ENCODE results near the gene ADGRB3.
"Not testable (repeated sequence)": the region's sequence is repeated elsewhere in the genome, so short reads cannot be mapped to it uniquely, and the experiment has no call there.

Gene ADGRB3

DNA sequence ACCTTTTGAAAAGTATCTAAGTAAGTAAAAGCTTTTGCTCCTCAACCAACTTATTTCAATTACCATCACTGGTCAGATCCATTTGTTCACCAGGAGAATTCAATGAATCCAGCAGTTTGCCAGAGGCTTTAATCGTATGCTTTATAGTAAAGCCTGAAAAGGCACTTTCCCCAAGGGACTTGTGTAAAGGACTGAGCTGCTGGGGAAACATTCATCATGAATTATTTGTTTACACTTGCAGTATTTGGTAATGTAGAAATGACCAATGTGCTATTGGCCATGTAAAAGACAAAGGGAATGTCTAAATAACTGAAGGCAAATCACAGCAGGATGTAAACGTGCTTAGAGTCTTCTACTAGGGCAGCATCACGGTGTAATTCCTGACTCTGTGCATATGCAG lies 471.4 kb downstream of the ADGRB3 start:
- no peak for DNase-seq (ENCODE audit: low read depth in 2 of 2, low spot score in 1 of 2)

- DNase-seq (ENCODE audit: low read depth in 2 of 2, low spot score in 1 of 2), result no peak
Observed at GRCh38 chr6:69111301-69111700, 476.2 kb downstream of the ADGRB3 start.

GRCh38 chr6:69116658-69117057 lies 481.6 kb downstream of the ADGRB3 start:
- no peak for DNase-seq (ENCODE audit: low read depth in 2 of 2, low spot score in 1 of 2)

DNA sequence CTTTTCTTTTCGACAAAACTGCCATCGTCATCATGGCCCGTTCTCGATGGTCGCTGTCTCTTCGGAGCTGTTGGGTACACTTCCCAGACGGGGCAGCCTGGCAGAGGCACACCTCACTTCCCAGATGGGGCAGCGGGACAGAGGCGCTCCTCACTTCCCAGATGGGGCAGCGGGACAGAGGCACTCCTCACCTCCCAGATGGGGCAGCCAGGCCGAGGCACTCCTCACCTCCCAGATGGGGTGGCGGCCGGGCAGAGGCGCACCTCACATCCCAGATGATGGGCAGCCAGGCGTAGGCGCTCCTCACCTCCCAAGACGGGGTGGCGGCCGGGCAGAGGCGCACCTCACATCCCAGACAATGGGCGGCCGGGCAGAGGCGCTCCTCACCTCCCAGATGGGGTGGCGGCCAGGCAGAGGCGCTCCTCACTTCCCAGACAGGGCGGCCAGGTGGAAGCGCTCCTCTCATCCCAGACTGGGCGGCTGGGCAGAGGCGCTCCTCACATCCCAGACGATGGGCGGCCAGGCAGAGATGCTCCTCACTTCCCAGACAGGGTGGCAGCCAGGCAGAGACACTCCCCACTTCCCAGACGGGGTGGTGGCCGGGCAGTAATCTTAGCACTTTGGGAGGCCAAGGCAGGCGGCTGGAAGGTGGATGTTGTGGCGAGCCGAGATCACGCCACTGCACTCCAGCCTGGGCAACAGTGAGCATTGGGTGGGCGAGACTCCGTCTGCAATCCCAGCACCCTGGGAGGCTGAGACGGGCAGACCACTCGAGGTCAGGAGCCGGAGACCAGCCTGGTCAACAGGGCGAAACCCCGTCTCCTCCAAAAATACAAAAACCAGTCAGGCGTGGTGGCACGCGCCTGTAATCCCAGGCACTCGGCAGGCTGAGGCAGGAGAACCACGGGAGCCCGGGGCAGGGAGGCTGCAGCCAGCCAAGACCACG lies 486.7 kb downstream of the ADGRB3 start:
- DNase-seq (ENCODE audit: low read depth in 2 of 2, low spot score in 1 of 2), result not testable (repeated sequence)

GRCh38 chr6:69122407-69122773 lies 487.3 kb downstream of the ADGRB3 start:
- no peak for DNase-seq (ENCODE audit: low read depth in 2 of 2, low spot score in 1 of 2)

GRCh38 chr6:69128411-69128810 lies 493.3 kb downstream of the ADGRB3 start:
- no peak for DNase-seq (ENCODE audit: low read depth in 2 of 2, low spot score in 1 of 2)

GRCh38 chr6:69129046-69129445 lies 494.0 kb downstream of the ADGRB3 start:
- no peak for DNase-seq (ENCODE audit: low read depth in 2 of 2, low spot score in 1 of 2)

- no peak for DNase-seq (ENCODE audit: low read depth in 2 of 2, low spot score in 1 of 2)
Observed at GRCh38 chr6:69135927-69136326, 500.8 kb downstream of the ADGRB3 start.

DNA sequence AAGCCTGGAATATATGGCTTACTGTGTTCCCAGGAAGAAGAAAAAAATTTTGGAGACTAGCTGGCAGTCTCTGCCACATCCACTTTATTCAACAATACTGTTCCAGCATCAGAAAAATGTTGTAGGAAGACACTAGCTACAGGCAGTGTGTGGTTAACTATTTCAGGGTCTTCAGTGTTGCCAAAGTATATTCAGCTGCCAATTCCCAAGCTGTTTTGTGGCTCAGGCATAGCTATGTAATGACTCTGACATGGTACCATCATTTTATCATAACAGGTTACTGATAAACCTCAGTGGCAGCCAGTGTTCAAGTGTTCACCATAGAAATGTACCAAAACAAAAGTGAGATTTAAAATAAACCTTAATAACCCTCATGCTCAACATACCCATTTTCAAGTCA lies 503.1 kb downstream of the ADGRB3 start:
- DNase-seq (ENCODE audit: low read depth in 2 of 2, low spot score in 1 of 2), result no peak

DNA sequence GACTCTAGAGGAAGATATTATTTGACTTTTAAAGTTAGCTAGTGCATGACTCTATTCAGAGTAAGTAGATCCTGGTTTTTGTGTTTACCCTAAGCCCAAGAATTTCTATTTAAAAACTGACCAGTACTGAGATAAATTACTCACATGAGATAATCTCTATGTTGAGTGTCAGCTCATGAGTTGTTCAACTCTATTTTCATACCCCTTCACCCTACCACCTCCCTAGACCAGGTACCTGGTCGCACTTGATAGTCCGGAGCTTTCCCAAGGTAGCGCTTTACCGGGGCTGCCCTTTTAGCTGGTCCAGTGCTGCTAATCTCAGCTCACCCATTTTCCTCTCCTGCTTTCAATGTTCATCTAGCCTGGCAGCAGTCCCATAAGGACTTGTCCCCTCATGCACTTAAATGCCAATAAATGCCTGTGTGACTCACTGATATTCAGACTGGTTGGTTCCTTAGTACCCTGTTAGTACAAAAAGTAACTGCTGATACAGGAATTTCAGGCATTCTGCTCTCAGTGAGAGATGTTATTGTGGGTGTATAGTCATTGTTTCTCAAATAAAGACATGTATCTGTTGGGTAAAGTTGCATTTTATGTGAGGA lies 503.9 kb downstream of the ADGRB3 start:
- no peak for DNase-seq (ENCODE audit: low read depth in 2 of 2, low spot score in 1 of 2)

DNA sequence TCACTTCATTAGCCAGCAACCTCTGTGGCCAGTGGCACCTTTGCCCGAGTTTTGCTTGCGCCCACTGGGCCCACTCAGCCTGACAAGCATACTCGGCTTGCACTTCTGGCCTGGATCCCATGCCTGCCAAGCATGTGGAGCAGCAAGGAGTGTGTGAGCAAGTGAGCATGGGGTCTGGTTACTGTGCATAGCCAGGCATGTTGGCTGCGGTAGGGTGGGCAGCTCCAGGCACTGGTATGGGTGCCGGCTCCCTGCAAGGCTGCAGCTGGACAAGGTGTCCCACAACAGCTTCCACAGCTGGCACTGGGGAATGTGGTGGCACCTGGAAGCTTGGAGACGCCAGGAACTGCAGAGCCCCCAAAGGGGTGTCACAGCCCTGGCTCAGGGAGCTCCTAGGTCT lies 510.0 kb downstream of the ADGRB3 start:
- DNase-seq (ENCODE audit: low read depth in 2 of 2, low spot score in 1 of 2), result no peak

DNA sequence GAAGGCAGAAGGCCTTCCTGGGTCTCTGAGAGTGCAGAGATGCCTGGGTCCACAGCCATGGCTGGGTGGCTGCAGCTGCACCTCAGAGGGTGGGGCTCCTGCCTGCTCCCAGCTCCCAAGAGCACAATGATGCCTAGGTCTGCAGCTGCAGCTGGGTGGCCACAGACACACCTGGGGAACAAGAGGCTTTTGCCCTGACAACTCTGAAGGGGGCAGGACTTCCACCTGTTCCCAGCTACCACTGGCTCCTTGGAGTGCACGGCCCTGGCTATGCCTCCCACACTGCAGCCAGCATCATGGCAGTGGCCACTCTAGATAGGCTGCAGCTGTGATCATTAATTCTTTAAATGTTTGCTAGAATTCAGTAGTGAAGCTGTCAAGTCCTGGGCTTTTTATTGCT lies 511.3 kb downstream of the ADGRB3 start:
- no peak for DNase-seq (ENCODE audit: low read depth in 2 of 2, low spot score in 1 of 2)

DNA sequence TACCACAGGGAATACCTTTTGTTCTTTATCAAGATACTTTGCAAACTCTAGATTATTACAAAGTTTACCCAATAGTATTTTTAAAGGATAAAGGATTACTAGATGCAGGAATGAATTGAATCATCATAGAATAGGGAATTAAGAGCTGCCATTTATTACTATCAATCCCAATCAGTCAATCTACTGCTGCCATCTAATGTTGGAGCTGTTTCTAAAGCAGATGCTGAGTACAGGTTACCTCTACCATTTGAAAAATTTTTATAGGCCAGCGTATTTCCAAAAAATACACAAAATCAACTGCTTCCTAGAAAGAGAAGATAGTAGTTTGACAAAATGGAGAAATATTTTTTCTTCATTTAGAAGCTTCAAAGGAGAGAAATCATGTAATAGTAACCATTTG lies 520.4 kb downstream of the ADGRB3 start:
- DNase-seq (ENCODE audit: low read depth in 2 of 2, low spot score in 1 of 2), result no peak

DNA sequence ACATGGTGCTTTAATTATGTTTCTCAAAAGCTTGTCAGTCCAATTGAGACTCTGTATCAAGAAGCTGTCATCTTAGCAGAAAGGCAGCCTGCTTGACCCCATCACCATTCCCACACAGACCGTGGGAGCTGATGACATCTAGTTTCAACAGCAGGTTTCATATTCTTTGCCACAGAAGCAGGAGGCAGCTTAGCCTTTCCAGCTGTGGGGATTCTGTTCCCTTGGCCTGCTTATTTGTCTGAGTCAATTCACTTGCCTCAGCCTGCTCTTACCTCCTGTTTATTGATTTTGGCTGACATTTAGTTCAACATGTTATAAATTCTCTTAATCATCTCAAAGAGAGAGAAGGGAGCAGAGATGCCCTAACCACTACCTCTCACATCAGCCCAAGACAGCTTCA lies 527.7 kb downstream of the ADGRB3 start:
- no peak for DNase-seq (ENCODE audit: low read depth in 2 of 2, low spot score in 1 of 2)

- DNase-seq (ENCODE audit: low read depth in 2 of 2, low spot score in 1 of 2), result no peak
Observed at GRCh38 chr6:69164564-69165229, 529.6 kb downstream of the ADGRB3 start.

- DNase-seq (ENCODE audit: low read depth in 2 of 2, low spot score in 1 of 2), result no peak
Observed at GRCh38 chr6:69179681-69180080, 544.6 kb downstream of the ADGRB3 start.

DNA sequence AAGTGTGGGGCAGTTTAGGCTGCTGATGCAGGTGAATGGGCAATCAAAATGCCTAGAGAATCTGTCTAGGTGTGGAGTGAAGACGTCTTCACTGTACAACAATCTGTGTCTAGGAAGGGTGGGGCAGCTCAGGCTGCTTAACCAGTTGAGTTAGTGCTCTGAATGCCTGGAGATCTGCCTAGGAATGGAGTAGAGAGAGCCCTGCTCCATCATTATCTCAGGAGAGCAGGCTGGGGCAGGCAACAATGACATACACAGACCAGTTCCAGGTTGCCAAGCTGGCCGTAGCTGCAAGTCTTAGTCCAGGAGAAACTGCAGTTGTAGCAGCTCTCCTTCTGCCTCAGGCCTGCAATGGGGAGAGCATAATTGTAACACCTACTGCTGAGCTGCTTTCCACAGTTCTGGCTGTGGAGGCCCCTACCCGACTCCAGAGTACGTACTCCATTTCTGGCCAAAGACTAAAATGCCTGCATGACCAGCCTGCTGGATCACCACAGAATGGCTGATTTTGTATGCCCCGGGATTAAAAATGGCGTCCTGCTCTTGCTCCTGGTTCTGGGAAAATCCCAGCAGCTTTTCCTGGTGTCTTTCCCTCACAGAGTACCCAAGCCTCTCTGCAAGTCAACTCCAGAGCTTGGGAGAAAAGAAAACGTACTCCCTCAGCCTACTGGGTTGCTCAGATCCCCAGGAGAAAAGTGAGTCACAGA lies 545.4 kb downstream of the ADGRB3 start:
- no peak for DNase-seq (ENCODE audit: low read depth in 2 of 2, low spot score in 1 of 2)

DNA sequence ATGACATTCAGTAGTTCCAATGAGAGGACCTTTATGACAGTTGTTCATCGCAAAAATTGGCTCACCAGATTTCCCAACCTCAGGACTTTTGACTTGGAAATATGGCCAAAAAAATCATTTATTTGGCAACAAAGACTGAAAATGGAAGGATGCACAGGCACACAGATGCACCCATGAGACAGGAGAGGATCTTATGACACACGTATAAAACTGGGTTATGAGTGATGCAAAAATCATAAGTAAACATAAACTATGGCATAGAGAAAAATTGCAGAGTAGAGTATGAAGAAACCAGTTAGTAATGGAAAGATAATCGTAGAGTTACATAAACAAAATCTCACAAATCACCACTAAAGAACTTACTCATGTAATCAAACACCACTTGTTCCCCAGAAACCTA lies 546.9 kb downstream of the ADGRB3 start:
- no peak for DNase-seq (ENCODE audit: low read depth in 2 of 2, low spot score in 1 of 2)

- DNase-seq (ENCODE audit: low read depth in 2 of 2, low spot score in 1 of 2), result no peak
Observed at GRCh38 chr6:69185276-69185675, 550.2 kb downstream of the ADGRB3 start.

- DNase-seq (ENCODE audit: low read depth in 2 of 2, low spot score in 1 of 2), result no peak
Observed at GRCh38 chr6:69202768-69203167, 567.7 kb downstream of the ADGRB3 start.

- DNase-seq (ENCODE audit: low read depth in 2 of 2, low spot score in 1 of 2), result no peak
Observed at GRCh38 chr6:69216127-69216526, 581.0 kb downstream of the ADGRB3 start.

DNA sequence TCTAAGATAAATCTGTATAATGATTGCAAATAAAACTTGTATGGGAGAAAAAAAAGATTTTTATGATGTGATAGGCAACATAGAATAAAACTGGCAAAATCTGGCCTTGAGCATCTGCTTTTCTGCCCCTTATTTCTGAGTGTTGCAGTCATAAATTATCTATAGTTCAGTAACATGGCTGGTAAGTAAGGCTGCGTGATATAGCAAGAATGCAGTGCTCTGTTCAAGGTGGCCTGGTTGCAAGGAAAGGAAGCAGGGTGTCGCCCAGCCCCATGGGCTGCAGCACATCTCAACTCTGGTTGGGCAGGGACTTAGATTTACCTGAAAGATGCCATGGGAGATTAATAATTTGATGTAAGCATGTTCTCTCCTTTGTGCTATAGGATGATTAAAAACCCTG lies 582.3 kb downstream of the ADGRB3 start:
- DNase-seq (ENCODE audit: low read depth in 2 of 2, low spot score in 1 of 2), result no peak

Measured in stimulated activated CD8-positive, alpha-beta memory T cell treated with anti-CD3 and anti-CD28 coated beads, Interleukin-4, amount 100 ng/mL, for 4 hours (primary cell).